Measurements from ENCODE around the gene NAGS.

DNA sequence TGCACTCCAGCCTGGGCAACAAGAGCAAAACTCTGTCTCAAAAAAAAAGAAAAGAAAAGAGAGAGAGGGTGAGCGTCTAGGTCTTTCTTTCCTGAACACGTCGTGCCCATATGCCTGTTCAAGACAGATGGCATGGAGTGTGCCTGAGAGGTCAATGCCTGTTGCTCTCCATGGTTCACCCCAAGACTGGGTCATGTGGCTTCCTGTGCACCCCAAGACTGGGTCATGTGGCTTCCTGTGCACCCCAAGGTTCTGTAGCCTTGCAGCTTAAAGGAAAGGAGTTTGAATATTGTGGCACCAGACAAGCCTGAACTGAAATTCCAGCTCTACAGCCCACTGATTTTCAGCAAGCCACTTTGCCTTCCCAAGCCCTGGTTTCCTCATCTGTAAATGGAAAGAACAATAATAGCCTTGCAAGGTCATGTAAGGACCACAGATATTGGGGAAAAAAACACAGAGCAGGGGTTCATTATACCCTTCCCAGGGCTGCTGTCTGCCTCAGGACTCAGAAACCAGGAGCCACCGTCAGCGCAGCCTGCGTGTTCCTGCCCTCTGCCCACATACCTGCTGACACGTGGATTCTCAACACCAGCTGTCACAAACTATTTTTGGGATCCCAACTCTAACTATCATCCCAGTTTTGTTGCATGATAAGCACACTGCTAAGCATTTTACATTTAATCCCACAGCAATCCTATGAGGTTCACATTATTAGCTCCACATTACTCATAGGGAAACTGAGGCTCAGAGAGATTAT is 18.0 kb upstream of the NAGS start:
- TF ChIP-seq POLR2A (IDR thresholded peaks at IDR 0.05; ENCODE audit: low read length) (no peak), GATA1 (IDR thresholded peaks at IDR 0.05; ENCODE audit: low read depth, low read length) (no peak)

All from erythroblast (primary cell).